KOPT-K1 (cell line): ENCODE results near the gene SPECC1L.

Source experiments
- H3K27ac ChIP-seq: fragments of 200-600 bp; sonication (generic); 2 replicates; pipeline ENCODE4 v1.5.1; 2016; ENCODE audit warnings: antibody characterized with exemption, mild to moderate bottlenecking, low read depth, low read length; ENCODE audit not compliant: poor library complexity, severe bottlenecking
- H3K36me3 ChIP-seq: fragments of 200-600 bp; sonication (generic); 2 replicates; pipeline ENCODE4 v1.5.1; 2017; ENCODE audit warnings: antibody characterized with exemption, mild to moderate bottlenecking, low read length, moderate library complexity; ENCODE audit not compliant: insufficient read depth
- H3K9me3 ChIP-seq: fragments of 200-600 bp; sonication (generic); 2 replicates; pipeline ENCODE4 v1.5.1; 2017; ENCODE audit warnings: antibody characterized with exemption, low read length, mild to moderate bottlenecking; ENCODE audit not compliant: insufficient read depth, poor library complexity, severe bottlenecking

The SPECC1L gene

DNA sequence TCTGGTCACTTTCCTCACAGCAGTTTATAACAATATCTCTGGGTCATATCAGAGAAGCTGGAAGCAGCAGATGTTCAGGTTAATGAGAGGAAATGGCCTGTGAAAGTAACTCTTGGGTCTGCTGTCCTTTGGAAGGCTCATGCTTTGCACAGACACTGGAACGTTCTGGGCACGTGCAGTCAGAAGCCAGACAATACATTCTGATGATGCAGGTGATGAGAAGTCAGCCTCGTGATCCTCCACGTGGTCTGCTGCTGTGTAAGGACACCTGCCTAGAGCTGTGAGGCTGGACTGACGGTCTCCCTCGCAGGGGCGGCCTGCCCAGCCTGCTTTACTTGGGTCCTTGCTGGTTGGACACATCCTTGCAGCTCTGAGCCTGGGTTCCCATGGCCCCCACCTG is 138.0 kb downstream of the SPECC1L start:
- no peak overlapping the region for H3K27ac ChIP-seq
- peaks cover 79% of the 10 kb centered on the region for H3K36me3 ChIP-seq
- no peaks in the 10 kb centered on the region for H3K9me3 ChIP-seq

DNA sequence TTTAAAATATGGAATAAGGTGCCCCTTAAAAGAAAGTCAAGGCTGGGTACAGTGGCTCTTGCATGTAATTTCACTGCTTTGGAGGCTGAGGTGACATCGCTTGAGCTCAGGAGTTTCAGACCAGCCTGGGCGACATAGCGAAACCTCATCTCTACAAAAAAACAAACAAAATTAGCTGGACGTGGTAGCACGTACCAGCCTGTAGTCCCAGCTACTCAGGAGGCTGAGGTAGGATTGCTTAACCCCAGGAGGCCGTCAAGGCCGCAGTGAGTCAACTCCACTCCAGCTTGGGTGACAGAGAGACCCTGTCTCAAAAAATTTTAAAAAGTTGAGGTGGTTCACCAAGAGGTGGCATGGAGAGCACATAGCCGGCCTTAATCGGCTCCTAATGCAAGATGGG is 139.1 kb downstream of the SPECC1L start:
- Histone ChIP-seq H3K9me3 (no peaks in the 10 kb centered on the region), H3K27ac (no peak overlapping the region), H3K36me3 (peaks cover 79% of the 10 kb centered on the region)

DNA sequence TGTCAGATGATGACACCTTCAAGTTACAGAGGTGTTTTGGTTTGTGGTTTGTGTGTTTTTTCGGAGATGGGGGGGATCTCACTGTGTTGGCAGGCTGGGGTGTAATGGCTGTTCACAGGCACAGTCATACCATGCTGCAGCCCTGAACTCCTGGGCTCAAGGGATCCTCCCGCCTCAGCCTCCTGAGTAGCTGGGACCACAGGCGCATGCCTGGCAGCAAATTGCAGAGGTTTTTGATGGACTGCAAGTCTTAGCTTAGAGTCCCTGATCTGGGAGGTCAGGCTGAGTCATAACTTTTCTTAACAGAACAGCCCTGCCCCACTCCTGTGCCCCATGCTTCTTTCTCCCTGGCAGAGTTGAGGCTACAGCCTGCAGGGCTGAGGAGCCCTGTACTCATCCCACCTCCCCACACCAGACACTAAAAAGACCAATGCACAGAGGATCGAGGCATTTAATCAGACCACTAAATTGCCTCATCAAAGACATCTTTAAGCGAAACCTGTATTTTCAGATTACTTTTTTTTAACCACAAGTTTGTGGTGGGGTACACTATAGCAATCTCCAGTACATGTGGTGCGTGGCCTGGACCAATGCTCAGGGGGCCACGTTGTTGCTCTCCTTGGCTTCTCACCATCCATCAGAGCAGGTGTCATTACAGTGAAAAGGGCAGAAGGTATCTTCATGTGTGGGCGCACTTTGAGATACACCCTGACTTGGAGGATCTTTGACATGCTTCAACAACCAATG is 139.7 kb downstream of the SPECC1L start:
- Histone ChIP-seq H3K36me3 (peaks cover 79% of the 10 kb centered on the region), H3K27ac (no peak overlapping the region), H3K9me3 (no peaks in the 10 kb centered on the region)

DNA sequence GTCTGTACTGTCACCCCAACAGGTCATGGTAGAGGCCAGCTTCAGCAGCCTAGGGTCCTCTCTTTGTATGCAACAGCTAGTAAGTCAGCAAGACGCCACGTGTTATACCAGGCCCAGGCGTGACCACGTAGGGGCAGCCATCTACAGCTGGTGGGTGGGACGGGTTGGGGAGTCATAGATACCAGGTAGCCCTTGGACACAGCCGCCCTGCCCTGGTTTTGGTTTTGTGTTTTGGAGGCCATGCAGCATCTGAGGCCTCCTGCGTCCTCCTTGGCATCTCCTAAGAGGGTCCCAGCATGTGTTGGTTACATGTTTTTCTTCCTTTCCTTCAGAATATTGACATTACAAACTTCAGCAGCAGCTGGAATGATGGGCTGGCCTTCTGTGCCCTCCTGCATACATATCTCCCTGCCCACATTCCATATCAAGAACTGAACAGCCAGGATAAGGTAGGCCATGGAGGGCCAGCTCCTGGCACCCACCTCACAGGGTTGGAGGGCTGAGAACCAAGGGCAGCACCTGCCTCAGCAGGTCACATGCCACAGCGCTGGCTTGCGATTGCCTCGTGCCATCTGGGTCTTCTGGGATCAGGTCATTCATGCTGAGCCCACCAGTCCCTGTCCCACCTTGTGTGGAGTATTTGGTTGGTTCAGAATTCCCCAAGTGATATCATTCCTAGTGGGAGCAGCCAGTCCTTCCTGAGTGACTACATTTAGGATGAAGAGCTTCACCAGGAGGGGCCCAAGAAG is 140.8 kb downstream of the SPECC1L start:
- Histone ChIP-seq H3K9me3 (no peaks in the 10 kb centered on the region), H3K36me3 (peaks cover 79% of the 10 kb centered on the region), H3K27ac (no peak overlapping the region)

DNA sequence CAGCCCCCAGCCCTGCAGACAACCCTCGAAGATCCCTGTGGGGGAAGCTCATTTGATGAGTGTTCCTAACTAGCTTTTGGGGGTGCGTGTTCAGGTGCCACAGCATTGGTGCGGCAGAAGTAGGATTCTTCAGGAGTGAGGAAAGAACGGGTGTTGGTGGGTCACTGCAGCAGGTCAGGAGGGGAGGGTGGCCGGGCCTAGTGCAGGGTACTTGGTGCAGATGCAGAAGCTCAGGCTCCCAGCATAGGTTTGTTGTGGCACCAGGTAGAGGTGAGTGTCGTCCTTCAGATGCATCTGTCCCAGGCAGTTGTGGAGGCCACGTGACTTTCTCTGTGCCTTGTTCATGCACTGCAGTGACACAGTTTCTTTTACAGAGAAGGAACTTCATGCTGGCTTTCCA is 141.6 kb downstream of the SPECC1L start:
- Histone ChIP-seq H3K27ac (no peak overlapping the region), H3K9me3 (no peaks in the 10 kb centered on the region), H3K36me3 (peaks cover 77% of the 10 kb centered on the region)

DNA sequence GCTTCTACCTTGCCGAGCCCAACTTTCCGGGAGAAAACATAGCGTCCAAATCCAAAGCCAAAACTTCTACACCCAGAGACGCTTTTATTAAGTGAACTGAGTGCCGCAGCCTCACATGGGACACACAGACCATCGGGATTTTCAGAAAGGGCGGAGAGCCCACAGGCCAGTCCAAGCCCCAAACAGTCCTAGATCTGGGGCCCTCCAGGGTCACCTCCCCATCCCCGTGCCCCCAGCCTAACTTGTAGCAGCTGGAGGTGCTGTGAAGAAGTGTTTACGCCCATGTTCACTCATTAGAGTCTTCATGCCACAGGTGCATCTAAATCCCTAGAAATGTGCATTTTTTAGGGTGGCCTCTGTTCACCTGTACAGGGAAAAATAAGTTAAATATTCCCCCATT is 142.6 kb downstream of the SPECC1L start:
- Histone ChIP-seq H3K27ac (no peak overlapping the region), H3K36me3 (peaks cover 76% of the 10 kb centered on the region), H3K9me3 (no peaks in the 10 kb centered on the region)

DNA sequence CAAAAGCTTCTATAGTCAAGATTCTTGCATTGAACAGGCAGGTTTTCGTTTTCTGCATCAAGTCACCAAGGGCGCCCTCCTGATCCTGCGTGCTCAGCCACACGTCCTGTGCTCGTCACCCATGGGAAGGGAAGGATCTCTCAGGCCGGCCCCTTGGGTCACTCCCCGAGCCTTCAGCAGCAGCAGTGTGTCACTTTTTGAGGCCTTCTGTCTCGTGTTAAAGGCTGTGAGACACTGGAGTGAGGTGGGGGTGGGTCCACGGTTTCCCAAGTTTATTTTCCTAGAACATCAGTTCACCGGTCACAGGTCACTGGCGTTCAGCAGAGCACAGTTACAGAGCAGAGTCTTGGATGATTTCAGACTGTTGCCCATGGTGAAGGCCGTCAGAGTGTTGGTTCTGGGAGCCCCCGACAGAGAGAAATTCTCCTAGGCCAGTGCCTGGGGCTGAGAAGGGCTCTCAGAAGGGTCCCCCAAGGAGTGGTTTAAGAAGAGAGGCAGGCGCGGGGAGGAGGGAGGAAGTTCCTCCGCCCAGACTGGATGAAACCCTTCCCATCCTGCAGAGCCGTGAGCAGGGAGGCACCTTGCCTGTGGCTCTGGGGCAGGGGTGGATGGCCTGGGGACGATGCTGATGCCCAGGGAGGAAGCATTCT is 143.2 kb downstream of the SPECC1L start:
- Histone ChIP-seq H3K9me3 (no peaks in the 10 kb centered on the region), H3K27ac (no peak overlapping the region), H3K36me3 (peaks cover 71% of the 10 kb centered on the region)

DNA sequence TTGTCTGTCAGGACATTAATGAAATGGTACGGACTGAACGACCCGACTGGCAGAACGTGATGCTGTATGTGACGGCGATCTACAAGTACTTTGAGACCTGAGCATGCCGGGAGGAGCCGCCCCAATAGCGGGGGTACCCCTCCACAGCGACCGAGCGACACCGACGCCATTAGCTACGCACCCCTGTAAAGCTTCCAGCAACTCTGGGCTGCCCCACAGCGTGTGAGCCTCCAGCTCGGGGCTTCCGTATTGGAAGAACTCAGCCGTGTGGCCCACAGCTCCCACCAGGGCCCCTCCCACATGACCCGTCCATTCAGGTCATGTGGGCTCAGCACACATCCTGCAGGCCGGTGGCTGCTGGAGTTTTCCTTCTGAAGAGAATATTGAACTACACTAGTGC is 143.9 kb downstream of the SPECC1L start:
- Histone ChIP-seq H3K36me3 (peaks cover 71% of the 10 kb centered on the region), H3K9me3 (no peaks in the 10 kb centered on the region), H3K27ac (no peak overlapping the region)

DNA sequence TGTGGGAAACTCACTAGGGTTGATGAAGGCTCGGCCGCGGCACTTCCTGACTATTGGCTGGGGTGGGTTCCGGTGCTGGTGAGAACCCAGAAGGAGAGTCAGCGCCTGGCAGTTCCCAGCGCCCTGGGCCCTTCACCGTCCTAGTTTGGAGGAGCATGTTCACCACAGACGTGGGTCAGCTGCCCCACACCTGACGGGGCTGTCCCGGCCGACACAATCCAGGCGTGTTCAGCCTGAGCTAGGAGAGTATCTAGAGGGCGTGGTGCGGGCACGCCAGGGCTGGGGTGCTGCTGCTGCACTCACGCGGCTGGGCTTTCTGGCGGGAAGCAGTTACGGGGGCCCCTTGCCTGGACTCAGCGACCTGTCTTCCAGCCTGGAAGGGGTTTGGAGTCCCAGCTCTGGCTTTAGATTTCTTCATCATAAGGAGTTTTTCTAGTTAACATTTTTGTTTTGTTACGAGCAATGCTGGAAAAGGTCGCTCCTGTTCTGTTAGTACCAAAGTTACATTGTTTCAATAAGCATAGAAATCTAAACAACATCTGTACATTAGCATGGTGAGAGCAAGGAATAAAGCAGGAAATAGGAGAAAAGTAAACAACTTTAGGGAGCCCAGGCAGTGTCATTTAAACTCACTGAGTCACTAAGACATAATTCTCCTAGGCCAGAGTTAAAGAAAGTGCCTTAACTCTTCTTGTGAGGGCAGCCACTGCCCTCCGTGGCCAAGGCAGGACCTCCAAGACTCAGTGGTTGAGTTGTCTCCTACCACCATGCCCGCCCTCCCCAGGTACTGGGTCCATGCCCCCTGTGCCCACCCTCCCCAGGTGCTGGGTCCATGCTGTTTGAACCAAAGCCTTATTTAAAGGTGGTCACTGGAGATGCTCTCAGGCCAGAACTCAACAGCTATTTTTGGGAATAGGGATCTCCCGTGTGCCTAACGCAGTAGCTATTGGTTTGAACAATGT is 144.6 kb downstream of the SPECC1L start:
- Histone ChIP-seq H3K36me3 (peaks cover 71% of the 10 kb centered on the region), H3K27ac (no peak overlapping the region), H3K9me3 (no peaks in the 10 kb centered on the region)

DNA sequence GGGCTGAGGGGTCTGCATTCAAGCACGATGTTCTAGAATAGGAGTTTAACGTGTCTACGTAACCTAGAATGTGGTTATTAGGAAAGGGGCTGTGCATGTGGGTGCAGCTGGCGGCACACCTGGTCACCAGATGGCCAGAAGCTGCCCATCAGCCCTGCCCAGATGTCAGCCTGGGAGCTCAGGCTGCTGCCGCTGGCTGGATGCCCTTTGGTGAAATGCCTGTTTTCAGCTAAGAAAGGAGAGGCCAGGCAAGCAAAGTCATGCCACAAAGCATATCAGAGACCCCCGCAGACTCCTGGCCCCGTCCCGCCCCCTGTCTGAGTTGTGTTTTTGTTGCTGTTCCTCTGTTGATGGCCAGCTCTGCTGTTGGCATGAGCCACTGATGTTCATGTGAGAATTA is 145.5 kb downstream of the SPECC1L start:
- Histone ChIP-seq H3K9me3 (no peaks in the 10 kb centered on the region), H3K27ac (no peak overlapping the region), H3K36me3 (peaks cover 68% of the 10 kb centered on the region)

DNA sequence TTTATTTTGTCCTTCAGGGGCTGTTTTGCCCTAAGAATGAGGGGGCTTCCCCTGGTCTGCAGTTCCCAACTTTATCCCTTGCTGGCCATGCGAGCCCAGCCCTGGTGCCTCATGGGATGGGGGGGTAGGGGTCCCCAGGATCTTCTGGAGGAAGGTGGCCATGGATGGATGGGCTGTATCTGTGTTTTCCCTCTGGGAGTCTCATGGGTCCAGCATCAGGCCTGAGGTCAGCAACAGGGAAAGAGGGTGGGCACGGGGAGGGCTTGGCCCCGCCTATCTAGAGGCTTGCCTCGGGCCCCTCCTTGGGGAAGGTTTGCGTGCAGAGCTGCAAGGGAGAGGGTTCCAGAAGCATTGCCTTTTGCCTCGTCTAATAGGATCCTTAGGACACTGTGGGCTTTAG is 146.0 kb downstream of the SPECC1L start:
- peaks cover 63% of the 10 kb centered on the region for H3K36me3 ChIP-seq
- H3K27ac ChIP-seq: no peak overlapping the region
- no peaks in the 10 kb centered on the region for H3K9me3 ChIP-seq

DNA sequence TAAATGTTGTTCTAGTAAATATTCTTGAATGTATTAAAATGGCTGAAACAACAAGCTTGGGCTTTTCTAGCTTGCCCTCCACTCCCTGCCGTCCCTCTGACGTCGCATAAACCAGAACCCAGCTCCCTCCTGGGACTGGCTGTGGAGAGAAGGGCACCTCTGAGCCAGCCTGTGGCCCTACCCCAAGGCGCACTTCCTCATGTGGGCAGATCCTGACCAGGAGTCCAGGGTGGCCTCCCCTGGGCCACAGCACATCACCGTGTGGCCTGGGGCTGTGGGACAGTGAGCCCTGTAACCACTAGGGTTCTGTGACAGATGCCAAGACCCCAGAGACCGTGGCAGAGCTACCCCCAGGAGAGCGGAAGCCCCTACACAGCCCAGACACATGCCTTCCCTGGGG is 146.6 kb downstream of the SPECC1L start:
- peaks cover 57% of the 10 kb centered on the region for H3K36me3 ChIP-seq
- H3K9me3 ChIP-seq: no peaks in the 10 kb centered on the region
- H3K27ac ChIP-seq: no peak overlapping the region

DNA sequence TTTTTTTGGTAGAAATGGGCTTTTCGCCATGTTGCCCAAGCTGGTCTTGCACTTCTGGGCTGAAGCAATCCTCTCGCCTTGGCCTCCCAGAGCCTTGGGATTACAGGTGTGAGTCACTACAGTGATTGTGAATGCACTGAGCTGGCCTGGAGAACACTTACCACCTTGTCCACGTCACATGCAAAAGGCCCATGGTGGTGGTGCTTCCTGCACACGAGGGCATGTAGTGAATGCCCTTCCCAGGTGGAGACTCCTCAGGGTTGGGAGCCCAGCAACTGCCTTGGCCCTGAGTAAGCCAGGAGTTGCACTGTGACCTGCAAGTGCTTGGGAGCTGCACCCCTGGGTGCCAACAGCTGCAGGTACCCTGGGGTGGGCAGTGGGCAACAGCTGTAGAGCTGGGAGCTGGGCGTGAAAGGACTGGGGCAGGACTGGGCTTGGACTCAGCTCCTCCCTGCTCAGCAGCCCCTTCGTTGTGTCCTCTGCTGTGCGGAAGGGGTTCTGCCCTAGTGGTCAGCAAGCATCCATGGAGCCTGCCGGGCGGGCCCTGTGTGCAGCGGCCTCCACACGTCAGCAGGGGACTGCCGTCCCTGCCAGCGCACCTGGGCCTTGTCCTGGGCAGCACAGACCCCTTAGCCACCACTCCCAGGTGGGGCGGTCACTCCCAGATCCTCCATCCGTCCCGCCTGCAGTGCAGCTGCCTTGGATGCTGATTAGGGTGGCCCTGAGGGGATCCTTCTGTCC is 147.4 kb downstream of the SPECC1L start:
- H3K36me3 ChIP-seq: peaks cover 49% of the 10 kb centered on the region
- H3K9me3 ChIP-seq: no peaks in the 10 kb centered on the region
- H3K27ac ChIP-seq: no peak overlapping the region

DNA sequence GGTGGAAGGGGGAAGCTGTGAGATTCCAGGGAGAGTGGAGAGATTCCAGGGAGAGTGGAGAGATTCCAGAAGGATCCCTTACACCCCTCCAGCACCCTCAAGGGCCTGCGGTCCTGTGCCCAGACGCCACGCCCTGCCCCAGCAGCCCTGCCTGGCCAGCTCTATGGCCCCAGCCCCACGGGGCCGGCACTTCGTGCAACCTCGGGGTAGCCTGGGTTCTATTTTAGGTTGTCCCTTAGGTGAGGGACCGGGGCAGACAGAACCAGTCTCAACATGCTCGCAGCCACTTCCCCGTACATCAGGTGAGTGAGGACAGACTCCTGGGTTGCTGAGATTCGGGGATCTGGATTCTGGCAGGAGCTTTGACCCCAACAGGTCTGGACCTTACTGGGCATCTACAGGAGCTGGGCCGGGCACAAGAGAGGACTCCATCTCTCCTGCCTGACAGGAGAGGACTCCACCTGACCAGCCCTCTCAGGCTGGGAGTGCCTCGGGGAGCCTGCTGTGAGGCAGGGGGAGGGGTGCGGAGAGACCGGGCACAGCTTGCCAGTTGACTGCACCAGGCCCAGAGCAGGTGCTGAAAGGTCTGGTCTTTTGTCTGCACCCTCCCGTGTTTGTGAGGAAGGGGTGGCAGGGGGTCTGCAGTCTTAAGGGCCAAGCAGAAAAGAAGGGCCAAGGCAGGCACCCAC is 148.3 kb downstream of the SPECC1L start:
- H3K36me3 ChIP-seq: peaks cover 40% of the 10 kb centered on the region

More for the DNA sequence above, 148.3 kb downstream of the SPECC1L start:
- Histone ChIP-seq H3K27ac (no peak overlapping the region), H3K9me3 (no peaks in the 10 kb centered on the region)
